Upper lobe of left lung (tissue), 4 donors: ENCODE results near the gene ADCY3.

Experiments used
- POLR2A ChIP-seq, 4 donors: fragments of 450-650 bp; IDR thresholded peaks; one replicate each; pipeline ENCODE4 v1.5.1; 2016 to 2017; ENCODE audit warnings: antibody characterized with exemption in 4 of 4, mild to moderate bottlenecking in 2 of 4
- POLR2AphosphoS5 ChIP-seq, 2 donors: sonication (generic); formaldehyde crosslinking; IDR thresholded peaks; one replicate each; pipeline ENCODE4 v1.5.1; 2017; ENCODE audit warnings: antibody characterized with exemption in 2 of 2
- TF ChIP-seq, protein P1 (sequence below), 6 experiments: fragments of 450-650 bp in 4 of 6; fragments of 200-600 bp in 2 of 6; sonication (generic) in 2 of 6; IDR thresholded peaks; one replicate each; pipeline ENCODE4 v1.5.1; 2016 to 2019; ENCODE audit warnings: antibody characterized with exemption in 6 of 6

DNA sequence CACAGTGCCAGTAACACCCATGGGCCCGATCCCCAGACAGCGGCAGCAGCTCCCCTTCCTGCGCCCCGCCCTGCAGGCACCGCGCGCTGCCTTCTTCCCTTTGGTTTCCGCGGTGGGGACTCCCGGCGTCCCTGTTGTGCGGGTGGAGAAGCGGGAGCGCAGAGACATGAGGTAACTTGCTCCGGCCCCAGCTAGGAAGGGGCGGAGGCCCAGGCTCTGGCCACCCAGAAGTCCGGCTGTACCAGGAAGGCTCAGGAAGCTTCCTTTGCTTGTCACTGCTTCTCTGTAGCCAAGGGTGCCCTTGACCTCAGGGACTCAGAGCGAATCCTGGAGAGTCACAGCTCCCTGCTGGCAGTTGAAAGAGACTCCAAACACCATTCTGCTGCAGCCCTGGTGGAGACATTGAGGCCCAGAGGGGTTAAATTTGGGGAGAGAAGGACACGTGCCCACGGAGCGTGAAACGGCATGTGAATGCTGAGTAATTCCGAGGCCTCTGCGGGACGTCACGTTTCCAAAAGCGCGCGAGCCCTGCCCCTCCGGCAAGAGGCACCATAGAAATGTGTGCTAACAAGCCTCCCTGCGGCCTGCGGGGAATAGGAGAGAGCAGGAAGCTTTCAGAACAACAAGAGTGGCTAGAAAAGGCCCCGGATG lies 6.7 kb upstream of the ADCY3 start:
- no peak for TF ChIP-seq POLR2A (IDR thresholded peaks at IDR 0.05)
- TF ChIP-seq, protein P1, sequence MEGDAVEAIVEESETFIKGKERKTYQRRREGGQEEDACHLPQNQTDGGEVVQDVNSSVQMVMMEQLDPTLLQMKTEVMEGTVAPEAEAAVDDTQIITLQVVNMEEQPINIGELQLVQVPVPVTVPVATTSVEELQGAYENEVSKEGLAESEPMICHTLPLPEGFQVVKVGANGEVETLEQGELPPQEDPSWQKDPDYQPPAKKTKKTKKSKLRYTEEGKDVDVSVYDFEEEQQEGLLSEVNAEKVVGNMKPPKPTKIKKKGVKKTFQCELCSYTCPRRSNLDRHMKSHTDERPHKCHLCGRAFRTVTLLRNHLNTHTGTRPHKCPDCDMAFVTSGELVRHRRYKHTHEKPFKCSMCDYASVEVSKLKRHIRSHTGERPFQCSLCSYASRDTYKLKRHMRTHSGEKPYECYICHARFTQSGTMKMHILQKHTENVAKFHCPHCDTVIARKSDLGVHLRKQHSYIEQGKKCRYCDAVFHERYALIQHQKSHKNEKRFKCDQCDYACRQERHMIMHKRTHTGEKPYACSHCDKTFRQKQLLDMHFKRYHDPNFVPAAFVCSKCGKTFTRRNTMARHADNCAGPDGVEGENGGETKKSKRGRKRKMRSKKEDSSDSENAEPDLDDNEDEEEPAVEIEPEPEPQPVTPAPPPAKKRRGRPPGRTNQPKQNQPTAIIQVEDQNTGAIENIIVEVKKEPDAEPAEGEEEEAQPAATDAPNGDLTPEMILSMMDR (IDR thresholded peaks at IDR 0.05): no peak
- no peak for TF ChIP-seq POLR2AphosphoS5 (IDR thresholded peaks at IDR 0.05)
